Muscle layer of duodenum (tissue), 2 donors: ENCODE data around the gene LPAR5.

ENCODE experiments used
- H3K27ac ChIP-seq: one replicate; pipeline ENCODE4 v1.7.0; 2013; ENCODE audit warnings: mild to moderate bottlenecking, low read length
- H3K27me3 ChIP-seq: one replicate; pipeline ENCODE4 v1.7.0; 2013; ENCODE audit warnings: low read depth, mild to moderate bottlenecking, control low read depth, low read length
- H3K36me3 ChIP-seq, 2 donors: one replicate each; pipeline ENCODE4 v1.7.0; 2013; ENCODE audit warnings: low read length in 2 of 2, control low read depth in 1 of 2, mild to moderate bottlenecking in 1 of 2; ENCODE audit not compliant: insufficient read depth in 2 of 2, control insufficient read depth in 1 of 2
- H3K4me1 ChIP-seq, 2 donors: one replicate each; pipeline ENCODE4 v1.7.0; 2013; ENCODE audit warnings: low read length in 2 of 2, mild to moderate bottlenecking in 2 of 2, control low read depth in 1 of 2, moderate library complexity in 1 of 2; ENCODE audit not compliant: insufficient read depth in 2 of 2, control insufficient read depth in 1 of 2
- H3K4me3 ChIP-seq, 2 donors: one replicate each; pipeline ENCODE4 v1.7.0; 2013; ENCODE audit warnings: low read length in 2 of 2, low read depth in 1 of 2, mild to moderate bottlenecking in 1 of 2
- H3K9me3 ChIP-seq, 2 donors: one replicate each; pipeline ENCODE4 v1.7.0; 2013; ENCODE audit warnings: low read length in 2 of 2, control low read depth in 1 of 2, mild to moderate bottlenecking in 1 of 2; ENCODE audit not compliant: control insufficient read depth in 1 of 2
- donor health status: healthy.

The LPAR5 gene

GRCh38 chr12:6614513-6615172 is 21.1 kb downstream of the LPAR5 start:
- H3K4me1 ChIP-seq = peaks cover 14 to 27% of the 10 kb centered on the region in 2 donors
- no peaks in the 10 kb centered on the region for H3K36me3 ChIP-seq
- no peaks in the 10 kb centered on the region for H3K9me3 ChIP-seq
- no peak overlapping the region for H3K4me3 ChIP-seq
- H3K27ac ChIP-seq = peak overlapping the region; percentile 67
- no peaks in the 10 kb centered on the region for H3K27me3 ChIP-seq

DNA sequence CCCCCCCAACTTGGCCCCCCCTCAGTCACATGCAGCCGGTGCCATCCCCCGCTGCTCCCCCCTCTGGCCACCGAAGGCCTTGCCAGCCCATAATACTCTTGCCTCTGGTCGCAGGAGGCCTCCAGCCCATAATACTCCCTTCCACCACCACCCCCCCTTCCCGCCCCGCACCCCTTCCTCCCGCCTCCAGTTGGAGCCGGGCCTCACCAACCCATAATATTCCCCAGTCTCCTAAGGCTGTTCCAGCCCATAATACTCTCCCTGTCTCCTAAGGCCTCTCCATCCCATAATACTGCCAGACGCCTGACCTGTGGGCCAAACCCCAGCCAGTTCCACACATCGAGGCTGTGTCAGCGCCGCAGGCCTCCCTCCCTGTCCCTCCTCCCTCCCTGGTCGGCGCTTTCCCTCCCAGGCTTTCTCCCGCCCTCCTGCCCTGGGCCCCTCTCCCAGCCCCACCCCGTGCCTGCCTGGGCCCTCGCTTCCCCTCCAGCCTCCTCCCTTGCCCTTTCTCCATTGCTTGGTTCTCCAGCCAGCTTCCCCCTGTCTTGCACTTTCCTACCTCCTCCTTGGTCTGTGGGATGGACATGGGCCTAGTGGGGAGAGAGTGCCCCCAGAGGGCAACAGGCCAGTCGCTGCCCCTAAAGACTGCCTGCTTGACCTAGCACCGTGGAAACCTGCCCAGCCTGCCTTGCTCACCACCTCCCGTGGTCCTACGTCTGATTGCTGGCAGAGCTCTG is 21.8 kb downstream of the LPAR5 start:
- Histone ChIP-seq H3K4me1 (peaks cover 14 to 27% of the 10 kb centered on the region in 2 donors), H3K27me3 (no peaks in the 10 kb centered on the region), H3K36me3 (no peaks in the 10 kb centered on the region), H3K9me3 (no peaks in the 10 kb centered on the region), H3K4me3 (no peak overlapping the region), H3K27ac (peak overlapping the region; percentile 67)

DNA sequence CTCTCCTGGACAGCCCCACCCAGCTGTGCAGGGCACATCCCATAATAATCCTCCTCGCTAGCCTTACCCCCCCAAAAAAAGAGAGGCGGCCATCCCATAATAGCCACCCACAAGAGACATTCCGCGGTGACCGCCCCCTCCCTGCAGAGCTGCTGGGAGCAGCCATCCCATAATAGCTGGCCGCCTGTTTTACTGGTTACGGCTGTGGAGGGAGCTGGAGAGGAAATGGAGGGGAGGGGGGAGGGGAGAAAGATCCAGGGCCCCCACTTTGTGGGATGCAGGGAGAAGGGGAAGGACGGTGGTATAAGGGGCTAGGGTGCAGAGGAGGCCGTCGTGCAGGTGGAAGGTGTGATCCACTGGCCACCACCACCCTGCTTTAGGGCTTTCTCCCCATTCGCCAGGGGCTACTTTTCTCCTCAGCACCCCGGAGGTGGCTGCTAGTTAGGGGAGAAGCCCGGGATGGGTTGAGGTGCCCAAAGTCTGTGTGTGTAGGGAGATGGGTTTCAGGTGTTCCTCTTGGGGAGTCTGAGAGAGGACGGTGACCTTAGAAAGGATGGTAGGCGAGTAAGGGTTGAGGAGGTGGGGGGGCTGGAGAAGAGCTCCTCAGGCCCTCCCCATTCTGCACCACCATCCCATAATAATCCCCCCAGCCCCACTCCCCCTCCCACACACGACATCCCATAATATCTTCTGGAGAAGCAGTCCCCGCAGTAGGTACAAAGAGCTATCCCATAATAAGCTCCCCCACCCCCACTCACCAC is 22.6 kb downstream of the LPAR5 start:
- H3K9me3 ChIP-seq = no peaks in the 10 kb centered on the region
- H3K4me1 ChIP-seq = peaks cover 14 to 27% of the 10 kb centered on the region in 2 donors
- H3K27me3 ChIP-seq = no peaks in the 10 kb centered on the region
- H3K4me3 ChIP-seq = peak overlapping the region; percentile 13 to 41
- H3K36me3 ChIP-seq = no peaks in the 10 kb centered on the region
- H3K27ac ChIP-seq = peak overlapping the region; percentile 52

DNA sequence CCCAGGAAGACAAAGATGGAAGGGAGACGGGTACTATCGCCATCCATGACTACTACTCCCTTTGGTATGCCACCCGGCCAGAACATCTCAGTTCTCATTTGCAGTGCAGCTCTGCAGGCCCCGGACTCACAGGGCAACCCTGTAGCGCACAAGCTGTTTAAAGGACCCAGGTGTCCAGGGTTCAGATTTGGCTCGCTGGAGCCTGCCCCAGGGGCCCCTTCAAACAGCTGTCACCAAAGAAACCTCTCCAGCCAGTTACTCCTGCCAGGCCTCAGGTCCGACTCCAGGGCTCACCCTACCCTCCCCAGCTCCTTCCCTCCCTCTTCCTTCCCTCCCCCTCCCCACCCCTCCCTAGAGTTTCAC is 23.1 kb downstream of the LPAR5 start:
- Histone ChIP-seq H3K27me3 (no peaks in the 10 kb centered on the region), H3K9me3 (no peaks in the 10 kb centered on the region), H3K27ac (peak overlapping the region; percentile 28), H3K4me3 (peak overlapping the region in 1 of 2 donors; percentile 13), H3K4me1 (peaks cover 14 to 27% of the 10 kb centered on the region in 2 donors), H3K36me3 (no peaks in the 10 kb centered on the region)

DNA sequence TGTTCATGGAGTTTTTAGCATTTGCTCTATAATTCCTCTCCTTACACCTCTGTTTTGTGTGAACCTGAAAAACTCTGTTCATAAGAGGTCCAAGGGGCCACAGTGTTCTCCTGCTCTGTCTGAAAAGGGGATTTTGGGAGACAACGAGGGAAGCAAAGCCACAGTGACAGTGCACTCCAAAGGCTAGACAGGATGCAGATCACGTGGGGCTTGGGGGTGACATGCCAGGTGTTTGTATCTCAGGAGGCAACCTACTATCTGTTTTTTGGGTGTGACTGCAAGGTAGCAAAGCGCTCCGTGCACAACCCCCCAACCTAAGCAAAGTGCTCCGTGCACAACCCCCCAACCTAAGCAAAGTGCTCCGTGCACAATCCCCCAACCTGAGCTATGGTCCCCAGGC is 23.5 kb downstream of the LPAR5 start:
- Histone ChIP-seq H3K36me3 (no peaks in the 10 kb centered on the region), H3K4me1 (peaks cover 14 to 27% of the 10 kb centered on the region in 2 donors), H3K27ac (peak overlapping the region; percentile 28), H3K27me3 (no peaks in the 10 kb centered on the region), H3K9me3 (no peaks in the 10 kb centered on the region), H3K4me3 (no peak overlapping the region)

DNA sequence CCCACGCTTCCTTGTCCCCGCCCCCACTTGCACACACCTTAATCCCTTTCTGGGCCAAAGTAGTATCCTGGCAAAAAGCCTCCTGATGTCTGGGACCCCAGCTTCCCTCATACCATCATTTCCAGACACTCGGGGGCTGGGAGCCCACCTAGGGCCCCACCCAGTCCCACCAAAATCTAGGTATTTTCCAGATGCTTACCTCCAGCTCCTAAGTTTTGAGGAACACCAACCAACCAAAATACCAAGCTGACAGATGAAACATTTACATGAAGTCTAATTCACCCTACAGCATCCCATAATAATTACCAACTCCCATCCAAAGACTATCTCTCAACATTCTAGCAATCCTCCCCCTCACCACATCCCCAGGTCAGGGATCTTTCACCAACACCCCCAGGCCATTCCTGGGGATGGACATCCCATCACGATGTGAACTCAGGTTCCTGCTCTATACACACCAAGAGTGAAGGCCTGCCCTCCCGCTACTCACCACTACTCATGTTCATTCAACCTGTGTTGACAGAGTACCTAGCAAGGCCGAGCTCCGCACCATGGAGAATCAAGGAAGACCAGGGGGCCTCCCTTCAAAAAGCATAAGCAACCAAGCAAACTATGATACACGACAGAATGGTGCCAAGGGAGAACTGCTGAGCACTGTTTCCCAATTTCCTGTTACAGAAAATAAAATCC is 27.0 kb downstream of the LPAR5 start:
- peaks cover 30 to 47% of the 10 kb centered on the region in 2 donors for H3K4me1 ChIP-seq
- no peak overlapping the region for H3K4me3 ChIP-seq
- H3K9me3 ChIP-seq = no peaks in the 10 kb centered on the region
- H3K27me3 ChIP-seq = no peaks in the 10 kb centered on the region
- peak overlapping the region; percentile 56 for H3K27ac ChIP-seq
- no peaks in the 10 kb centered on the region for H3K36me3 ChIP-seq

GRCh38 chr12:6607751-6608591 is 27.8 kb downstream of the LPAR5 start:
- Histone ChIP-seq H3K27ac (peak overlapping the region; percentile 56), H3K4me3 (peak overlapping the region in 1 of 2 donors; percentile 64), H3K4me1 (peaks cover 29 to 49% of the 10 kb centered on the region in 2 donors), H3K27me3 (no peaks in the 10 kb centered on the region), H3K36me3 (no peaks in the 10 kb centered on the region), H3K9me3 (no peaks in the 10 kb centered on the region)

- peaks cover 21 to 45% of the 10 kb centered on the region in 2 donors for H3K4me1 ChIP-seq
- peak overlapping the region; percentile 77 for H3K27ac ChIP-seq
- H3K4me3 ChIP-seq = peak overlapping the region; percentile 64 to 90
- no peaks in the 10 kb centered on the region for H3K27me3 ChIP-seq
- peaks cover 8 to 10% of the 10 kb centered on the region in 2 donors for H3K36me3 ChIP-seq
- no peaks in the 10 kb centered on the region for H3K9me3 ChIP-seq
Measured at GRCh38 chr12:6606331-6607131, 29.2 kb downstream of the LPAR5 start.

DNA sequence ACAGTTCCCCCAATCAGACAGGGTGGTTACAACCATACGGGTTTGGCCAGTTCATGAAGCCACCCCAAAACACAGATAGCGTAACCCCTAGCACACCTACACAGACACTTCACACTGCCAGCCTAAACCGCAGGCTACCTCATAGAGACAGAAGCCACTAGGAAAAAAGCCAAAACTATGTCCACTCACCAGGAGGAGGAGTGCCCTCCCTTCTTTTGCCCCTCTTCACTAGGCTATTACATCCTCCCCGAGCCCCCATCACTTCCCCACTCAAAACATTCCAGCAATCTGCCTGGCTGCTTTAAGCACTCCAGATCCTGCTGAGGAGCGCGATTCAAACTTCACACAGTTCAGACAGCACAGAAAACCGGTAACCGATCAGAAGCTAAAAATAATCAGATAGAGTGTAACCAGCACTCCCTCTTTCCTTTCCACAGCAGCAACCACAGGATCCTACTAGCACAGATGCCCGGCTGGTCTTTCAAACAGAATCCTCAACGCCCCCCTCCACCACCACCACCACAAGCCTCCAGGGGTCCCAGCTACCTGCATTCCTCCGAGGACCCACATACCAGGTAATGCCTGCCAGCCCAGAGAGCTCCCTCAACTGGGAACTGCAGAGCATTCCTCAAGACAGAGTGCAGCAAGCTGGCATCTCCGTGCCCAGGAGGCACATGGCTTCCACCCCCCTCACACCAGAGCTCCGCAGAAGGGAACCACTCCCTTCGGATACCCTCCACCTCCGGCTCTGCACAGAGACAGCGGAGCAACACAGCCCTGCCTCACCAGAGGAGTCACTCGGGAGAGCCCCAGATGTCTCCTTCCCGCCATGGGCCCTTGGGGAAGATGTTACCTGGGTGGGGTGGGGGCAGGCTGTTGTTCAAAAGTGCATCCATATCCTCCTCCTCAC is 30.1 kb downstream of the LPAR5 start:
- Histone ChIP-seq H3K27ac (peak overlapping the region; percentile 77), H3K9me3 (no peaks in the 10 kb centered on the region), H3K36me3 (peaks cover 16 to 19% of the 10 kb centered on the region in 2 donors), H3K4me1 (peaks cover 21 to 37% of the 10 kb centered on the region in 2 donors), H3K4me3 (peak overlapping the region; percentile 64 to 90), H3K27me3 (no peaks in the 10 kb centered on the region)
